ENCODE measurements around the gene CD247.

The CD247 gene

GRCh38 chr1:167425482-167425881 lies 92.8 kb downstream of the CD247 start:
- in situ Hi-C loops (cut with MboI; ENCODE audit: low sequenced_read_pairs): no loop called here

- in situ Hi-C loops (cut with MboI; ENCODE audit: low sequenced_read_pairs): no loop called here
Measured at GRCh38 chr1:167423684-167424619, 94.4 kb downstream of the CD247 start.

GRCh38 chr1:167420510-167420909 lies 97.8 kb downstream of the CD247 start:
- in situ Hi-C loops (cut with MboI; ENCODE audit: low sequenced_read_pairs): no loop called here

GRCh38 chr1:167419245-167419644 lies 99.1 kb downstream of the CD247 start:
- in situ Hi-C loops (cut with MboI; ENCODE audit: low sequenced_read_pairs): no loop called here

GRCh38 chr1:167418391-167418790 lies 99.9 kb downstream of the CD247 start:
- in situ Hi-C loops (cut with MboI; ENCODE audit: low sequenced_read_pairs): no loop called here

- in situ Hi-C loops (cut with MboI; ENCODE audit: low sequenced_read_pairs): no loop called here
Measured at GRCh38 chr1:167416506-167416905, 101.8 kb downstream of the CD247 start.

- in situ Hi-C loops (cut with MboI; ENCODE audit: low sequenced_read_pairs): no loop called here
Measured at GRCh38 chr1:167413328-167413727, 105.0 kb downstream of the CD247 start.

GRCh38 chr1:167412920-167413319 lies 105.4 kb downstream of the CD247 start:
- in situ Hi-C loops (cut with MboI; ENCODE audit: low sequenced_read_pairs): no loop called here

GRCh38 chr1:167412072-167412471 lies 106.3 kb downstream of the CD247 start:
- in situ Hi-C loops (cut with MboI; ENCODE audit: low sequenced_read_pairs): no loop called here

GRCh38 chr1:167409183-167409582 lies 109.1 kb downstream of the CD247 start:
- in situ Hi-C loops (cut with MboI; ENCODE audit: low sequenced_read_pairs): no loop called here

GRCh38 chr1:167408355-167408754 lies 110.0 kb downstream of the CD247 start:
- in situ Hi-C loops (cut with MboI; ENCODE audit: low sequenced_read_pairs): no loop called here

- in situ Hi-C loops (cut with MboI; ENCODE audit: low sequenced_read_pairs): no loop called here
Measured at GRCh38 chr1:167404908-167405307, 113.4 kb downstream of the CD247 start.

GRCh38 chr1:167404161-167404888 lies 114.0 kb downstream of the CD247 start:
- in situ Hi-C loops (cut with MboI; ENCODE audit: low sequenced_read_pairs): no loop called here

- in situ Hi-C loops (cut with MboI; ENCODE audit: low sequenced_read_pairs): no loop called here
Measured at GRCh38 chr1:167401260-167401873, 117.0 kb downstream of the CD247 start.

- in situ Hi-C loops (cut with MboI; ENCODE audit: low sequenced_read_pairs): no loop called here
Measured at GRCh38 chr1:167400359-167400953, 117.9 kb downstream of the CD247 start.

GRCh38 chr1:167392200-167392696 lies 126.1 kb downstream of the CD247 start:
- in situ Hi-C loops (cut with MboI; ENCODE audit: low sequenced_read_pairs): no loop called here

GRCh38 chr1:167388976-167389375 lies 129.4 kb downstream of the CD247 start:
- in situ Hi-C loops (cut with MboI; ENCODE audit: low sequenced_read_pairs): no loop called here

- in situ Hi-C loops (cut with MboI; ENCODE audit: low sequenced_read_pairs): no loop called here
Measured at GRCh38 chr1:167387251-167387910, 130.9 kb downstream of the CD247 start.
